HepG2 (cell line): ENCODE results near the gene TEX261. TPM values are rescaled to one million over a fixed set of nuclear protein-coding genes. Genes with fewer than 3 reads are reported as not detected.
A peak's percentile ranks its signal among the peaks of the same experiment; 100 is the strongest.

ENCODE experiments used
- ATF7 ChIP-seq, 2 experiments: fragments of 450-650 bp in 1 of 2; sonication (generic) in 1 of 2; formaldehyde crosslinking in 1 of 2; IDR thresholded peaks; 2 replicates each; pipeline versions ENCODE4 v1.4.0 to v1.6.1; 2016 to 2020; ENCODE audit warnings: antibody characterized with exemption in 1 of 2, mild to moderate bottlenecking in 1 of 2, missing genetic modification reagents in 1 of 2
- KAT7 ChIP-seq: IDR thresholded peaks from 2 replicates; pipeline ENCODE4 v1.6.1; 2018; ENCODE audit warnings: borderline replicate concordance, missing compliant biosample characterization
- PAX8 ChIP-seq: sonication (generic); formaldehyde crosslinking; IDR thresholded peaks from 2 replicates; pipeline ENCODE4 v1.8.0; 2022; ENCODE audit warnings: mild to moderate bottlenecking, missing genetic modification reagents, borderline replicate concordance
- SP5 ChIP-seq: IDR thresholded peaks from 2 replicates; pipeline ENCODE4 v1.6.1; 2016; ENCODE audit warnings: low read depth, borderline replicate concordance
- ZKSCAN5 ChIP-seq: sonication (generic); formaldehyde crosslinking; IDR thresholded peaks from 2 replicates; pipeline ENCODE4 v1.5.1; 2020; ENCODE audit warnings: mild to moderate bottlenecking, missing genetic modification reagents
- ZNF331 ChIP-seq: sonication (generic); formaldehyde crosslinking; IDR thresholded peaks from 2 replicates; pipeline ENCODE4 v1.4.0; 2020; ENCODE audit warnings: missing genetic modification reagents
- ZNF766 ChIP-seq: sonication (generic); formaldehyde crosslinking; IDR thresholded peaks from 2 replicates; pipeline ENCODE4 v1.5.0; 2020; ENCODE audit warnings: missing genetic modification reagents, borderline replicate concordance
- polyA plus RNA-seq, 8 experiments: library from polyadenylated mRNA; depleted of rRNA in 3 of 8; stranded (reverse) in 7 of 8; unstranded in 1 of 8; fragments of >200 nt; fragmentation: Illumina TruSeq in 4 of 8; extraction: Trizol in 4 of 8; gene quantifications; 2 replicates each; pipeline versions ENCODE4 v1.2.1 to v1.2.3, GENCODE V29; 2011 to 2016; ENCODE audit warnings: low read depth in 4 of 8, missing spikeins in 1 of 8, mixed read lengths in 1 of 8; ENCODE audit not compliant: insufficient read depth in 1 of 8
- total RNA-seq, 5 experiments: library from RNA; depleted of rRNA; stranded (reverse); fragments of >200 nt; fragmentation: Illumina TruSeq; extraction: Trizol; gene quantifications; 2 replicates each; pipeline ENCODE4 v1.2.3, GENCODE V29; 2016; ENCODE audit warnings: low read depth in 1 of 5
- TF ChIP-seq, protein P1 (sequence below): sonication (generic); formaldehyde crosslinking; IDR thresholded peaks from 2 replicates; pipeline ENCODE4 v1.9.0; 2021; ENCODE audit warnings: mild to moderate bottlenecking, missing genetic modification reagents
- TF ChIP-seq, protein P2 (sequence below): sonication (generic); formaldehyde crosslinking; IDR thresholded peaks from 2 replicates; pipeline ENCODE4 v1.5.1; 2020; ENCODE audit warnings: mild to moderate bottlenecking, missing genetic modification reagents, moderate library complexity
- TF ChIP-seq, protein P3 (sequence below): sonication (generic); formaldehyde crosslinking; IDR thresholded peaks from 2 replicates; pipeline ENCODE4 v1.5.0; 2020; ENCODE audit warnings: mild to moderate bottlenecking, missing genetic modification reagents
- TF ChIP-seq, protein P4 (sequence below): sonication (generic); formaldehyde crosslinking; IDR thresholded peaks from 2 replicates; pipeline ENCODE4 v1.4.0; 2020; ENCODE audit warnings: mild to moderate bottlenecking, missing genetic modification reagents

The TEX261 gene
- total and polyA plus RNA-seq, 2 of the 13 experiments (the other 11 are each of a cell fraction or from before 2014, with no cell fraction given), result 43.8 to 78.7 TPM

DNA sequence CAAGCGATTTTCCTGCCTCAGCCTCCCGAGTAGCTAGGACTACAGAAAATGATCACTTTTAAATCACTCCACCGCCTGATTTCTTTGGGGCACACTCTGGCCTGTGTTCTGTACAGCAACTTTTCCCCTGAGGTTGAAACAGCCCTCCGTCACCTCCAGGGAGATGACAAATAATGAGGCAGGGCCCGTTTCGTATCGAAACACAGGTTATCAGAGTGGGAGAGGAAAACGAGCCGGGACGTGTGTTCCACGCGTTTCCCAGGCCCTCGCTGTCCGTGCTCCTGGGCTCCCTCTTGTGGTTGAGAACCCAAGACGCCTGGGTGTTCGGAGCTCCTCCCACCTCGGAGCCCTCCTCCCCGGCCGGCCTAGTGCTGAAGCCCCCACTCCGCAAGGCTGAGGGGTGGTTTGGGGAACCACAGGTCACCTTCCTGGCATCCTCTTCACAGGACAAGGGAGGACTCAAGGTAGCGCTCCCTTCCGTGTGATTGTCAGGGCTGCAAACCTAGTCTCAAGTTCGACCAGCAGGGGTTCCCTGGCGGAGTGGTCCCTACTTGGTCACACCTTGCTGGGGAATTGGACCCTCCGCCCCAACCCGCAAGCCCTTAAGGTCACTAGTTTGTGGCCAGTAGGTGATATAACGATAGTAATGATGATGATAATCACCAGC lies 46.2 kb downstream of the TEX261 start (continued):
- TF ChIP-seq, protein P1, sequence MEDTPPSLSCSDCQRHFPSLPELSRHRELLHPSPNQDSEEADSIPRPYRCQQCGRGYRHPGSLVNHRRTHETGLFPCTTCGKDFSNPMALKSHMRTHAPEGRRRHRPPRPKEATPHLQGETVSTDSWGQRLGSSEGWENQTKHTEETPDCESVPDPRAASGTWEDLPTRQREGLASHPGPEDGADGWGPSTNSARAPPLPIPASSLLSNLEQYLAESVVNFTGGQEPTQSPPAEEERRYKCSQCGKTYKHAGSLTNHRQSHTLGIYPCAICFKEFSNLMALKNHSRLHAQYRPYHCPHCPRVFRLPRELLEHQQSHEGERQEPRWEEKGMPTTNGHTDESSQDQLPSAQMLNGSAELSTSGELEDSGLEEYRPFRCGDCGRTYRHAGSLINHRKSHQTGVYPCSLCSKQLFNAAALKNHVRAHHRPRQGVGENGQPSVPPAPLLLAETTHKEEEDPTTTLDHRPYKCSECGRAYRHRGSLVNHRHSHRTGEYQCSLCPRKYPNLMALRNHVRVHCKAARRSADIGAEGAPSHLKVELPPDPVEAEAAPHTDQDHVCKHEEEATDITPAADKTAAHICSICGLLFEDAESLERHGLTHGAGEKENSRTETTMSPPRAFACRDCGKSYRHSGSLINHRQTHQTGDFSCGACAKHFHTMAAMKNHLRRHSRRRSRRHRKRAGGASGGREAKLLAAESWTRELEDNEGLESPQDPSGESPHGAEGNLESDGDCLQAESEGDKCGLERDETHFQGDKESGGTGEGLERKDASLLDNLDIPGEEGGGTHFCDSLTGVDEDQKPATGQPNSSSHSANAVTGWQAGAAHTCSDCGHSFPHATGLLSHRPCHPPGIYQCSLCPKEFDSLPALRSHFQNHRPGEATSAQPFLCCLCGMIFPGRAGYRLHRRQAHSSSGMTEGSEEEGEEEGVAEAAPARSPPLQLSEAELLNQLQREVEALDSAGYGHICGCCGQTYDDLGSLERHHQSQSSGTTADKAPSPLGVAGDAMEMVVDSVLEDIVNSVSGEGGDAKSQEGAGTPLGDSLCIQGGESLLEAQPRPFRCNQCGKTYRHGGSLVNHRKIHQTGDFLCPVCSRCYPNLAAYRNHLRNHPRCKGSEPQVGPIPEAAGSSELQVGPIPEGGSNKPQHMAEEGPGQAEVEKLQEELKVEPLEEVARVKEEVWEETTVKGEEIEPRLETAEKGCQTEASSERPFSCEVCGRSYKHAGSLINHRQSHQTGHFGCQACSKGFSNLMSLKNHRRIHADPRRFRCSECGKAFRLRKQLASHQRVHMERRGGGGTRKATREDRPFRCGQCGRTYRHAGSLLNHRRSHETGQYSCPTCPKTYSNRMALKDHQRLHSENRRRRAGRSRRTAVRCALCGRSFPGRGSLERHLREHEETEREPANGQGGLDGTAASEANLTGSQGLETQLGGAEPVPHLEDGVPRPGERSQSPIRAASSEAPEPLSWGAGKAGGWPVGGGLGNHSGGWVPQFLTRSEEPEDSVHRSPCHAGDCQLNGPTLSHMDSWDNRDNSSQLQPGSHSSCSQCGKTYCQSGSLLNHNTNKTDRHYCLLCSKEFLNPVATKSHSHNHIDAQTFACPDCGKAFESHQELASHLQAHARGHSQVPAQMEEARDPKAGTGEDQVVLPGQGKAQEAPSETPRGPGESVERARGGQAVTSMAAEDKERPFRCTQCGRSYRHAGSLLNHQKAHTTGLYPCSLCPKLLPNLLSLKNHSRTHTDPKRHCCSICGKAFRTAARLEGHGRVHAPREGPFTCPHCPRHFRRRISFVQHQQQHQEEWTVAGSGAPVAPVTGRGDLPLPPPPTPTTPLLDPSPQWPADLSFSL, result no peak
- TF ChIP-seq SP5 (CRISPR knock-in tag) (peak; percentile 75; the same call in 1 of the 2 replicates), PAX8 (CRISPR knock-in tag) (peak; percentile 73; the same call in 1 of the 2 replicates), ATF7 (IDR thresholded peaks at IDR 0.05) (no peak), ATF7 (CRISPR knock-in tag; IDR thresholded peaks at IDR 0.05) (0 out of 2 replicates have a peak, but pooled peaks have one; percentile 53), ZNF766 (CRISPR knock-in tag) (peak; percentile 57; the same call in 1 of the 2 replicates), KAT7 (no peak), ZNF331 (CRISPR knock-in tag) (0 out of 2 replicates have a peak, but pooled peaks have one; percentile 40), ZKSCAN5 (CRISPR knock-in tag) (0 out of 2 replicates have a peak, but pooled peaks have one; percentile 61)
- TF ChIP-seq, protein P2, sequence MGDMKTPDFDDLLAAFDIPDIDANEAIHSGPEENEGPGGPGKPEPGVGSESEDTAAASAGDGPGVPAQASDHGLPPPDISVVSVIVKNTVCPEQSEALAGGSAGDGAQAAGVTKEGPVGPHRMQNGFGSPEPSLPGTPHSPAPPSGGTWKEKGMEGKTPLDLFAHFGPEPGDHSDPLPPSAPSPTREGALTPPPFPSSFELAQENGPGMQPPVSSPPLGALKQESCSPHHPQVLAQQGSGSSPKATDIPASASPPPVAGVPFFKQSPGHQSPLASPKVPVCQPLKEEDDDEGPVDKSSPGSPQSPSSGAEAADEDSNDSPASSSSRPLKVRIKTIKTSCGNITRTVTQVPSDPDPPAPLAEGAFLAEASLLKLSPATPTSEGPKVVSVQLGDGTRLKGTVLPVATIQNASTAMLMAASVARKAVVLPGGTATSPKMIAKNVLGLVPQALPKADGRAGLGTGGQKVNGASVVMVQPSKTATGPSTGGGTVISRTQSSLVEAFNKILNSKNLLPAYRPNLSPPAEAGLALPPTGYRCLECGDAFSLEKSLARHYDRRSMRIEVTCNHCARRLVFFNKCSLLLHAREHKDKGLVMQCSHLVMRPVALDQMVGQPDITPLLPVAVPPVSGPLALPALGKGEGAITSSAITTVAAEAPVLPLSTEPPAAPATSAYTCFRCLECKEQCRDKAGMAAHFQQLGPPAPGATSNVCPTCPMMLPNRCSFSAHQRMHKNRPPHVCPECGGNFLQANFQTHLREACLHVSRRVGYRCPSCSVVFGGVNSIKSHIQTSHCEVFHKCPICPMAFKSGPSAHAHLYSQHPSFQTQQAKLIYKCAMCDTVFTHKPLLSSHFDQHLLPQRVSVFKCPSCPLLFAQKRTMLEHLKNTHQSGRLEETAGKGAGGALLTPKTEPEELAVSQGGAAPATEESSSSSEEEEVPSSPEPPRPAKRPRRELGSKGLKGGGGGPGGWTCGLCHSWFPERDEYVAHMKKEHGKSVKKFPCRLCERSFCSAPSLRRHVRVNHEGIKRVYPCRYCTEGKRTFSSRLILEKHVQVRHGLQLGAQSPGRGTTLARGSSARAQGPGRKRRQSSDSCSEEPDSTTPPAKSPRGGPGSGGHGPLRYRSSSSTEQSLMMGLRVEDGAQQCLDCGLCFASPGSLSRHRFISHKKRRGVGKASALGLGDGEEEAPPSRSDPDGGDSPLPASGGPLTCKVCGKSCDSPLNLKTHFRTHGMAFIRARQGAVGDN (CRISPR knock-in tag), result peak; percentile 80
- TF ChIP-seq, protein P3, sequence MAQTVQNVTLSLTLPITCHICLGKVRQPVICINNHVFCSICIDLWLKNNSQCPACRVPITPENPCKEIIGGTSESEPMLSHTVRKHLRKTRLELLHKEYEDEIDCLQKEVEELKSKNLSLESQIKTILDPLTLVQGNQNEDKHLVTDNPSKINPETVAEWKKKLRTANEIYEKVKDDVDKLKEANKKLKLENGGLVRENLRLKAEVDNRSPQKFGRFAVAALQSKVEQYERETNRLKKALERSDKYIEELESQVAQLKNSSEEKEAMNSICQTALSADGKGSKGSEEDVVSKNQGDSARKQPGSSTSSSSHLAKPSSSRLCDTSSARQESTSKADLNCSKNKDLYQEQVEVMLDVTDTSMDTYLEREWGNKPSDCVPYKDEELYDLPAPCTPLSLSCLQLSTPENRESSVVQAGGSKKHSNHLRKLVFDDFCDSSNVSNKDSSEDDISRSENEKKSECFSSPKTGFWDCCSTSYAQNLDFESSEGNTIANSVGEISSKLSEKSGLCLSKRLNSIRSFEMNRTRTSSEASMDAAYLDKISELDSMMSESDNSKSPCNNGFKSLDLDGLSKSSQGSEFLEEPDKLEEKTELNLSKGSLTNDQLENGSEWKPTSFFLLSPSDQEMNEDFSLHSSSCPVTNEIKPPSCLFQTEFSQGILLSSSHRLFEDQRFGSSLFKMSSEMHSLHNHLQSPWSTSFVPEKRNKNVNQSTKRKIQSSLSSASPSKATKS, result no peak
- TF ChIP-seq, protein P4, sequence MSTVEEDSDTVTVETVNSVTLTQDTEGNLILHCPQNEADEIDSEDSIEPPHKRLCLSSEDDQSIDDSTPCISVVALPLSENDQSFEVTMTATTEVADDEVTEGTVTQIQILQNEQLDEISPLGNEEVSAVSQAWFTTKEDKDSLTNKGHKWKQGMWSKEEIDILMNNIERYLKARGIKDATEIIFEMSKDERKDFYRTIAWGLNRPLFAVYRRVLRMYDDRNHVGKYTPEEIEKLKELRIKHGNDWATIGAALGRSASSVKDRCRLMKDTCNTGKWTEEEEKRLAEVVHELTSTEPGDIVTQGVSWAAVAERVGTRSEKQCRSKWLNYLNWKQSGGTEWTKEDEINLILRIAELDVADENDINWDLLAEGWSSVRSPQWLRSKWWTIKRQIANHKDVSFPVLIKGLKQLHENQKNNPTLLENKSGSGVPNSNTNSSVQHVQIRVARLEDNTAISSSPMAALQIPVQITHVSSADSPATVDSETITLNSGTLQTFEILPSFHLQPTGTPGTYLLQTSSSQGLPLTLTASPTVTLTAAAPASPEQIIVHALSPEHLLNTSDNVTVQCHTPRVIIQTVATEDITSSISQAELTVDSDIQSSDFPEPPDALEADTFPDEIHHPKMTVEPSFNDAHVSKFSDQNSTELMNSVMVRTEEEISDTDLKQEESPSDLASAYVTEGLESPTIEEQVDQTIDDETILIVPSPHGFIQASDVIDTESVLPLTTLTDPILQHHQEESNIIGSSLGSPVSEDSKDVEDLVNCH (CRISPR knock-in tag), result peak; percentile 57; the same call in 1 of the 2 replicates
